Glutamatergic neuron (in vitro differentiated cells): Measurements from ENCODE around the gene TMEM266. TPM values are rescaled to one million over a fixed set of nuclear protein-coding genes. Genes with fewer than 3 reads are reported as not detected.

Experiments used
- DNase-seq: peaks from one replicate; pipeline ENCODE4 v3.0.0; 2022
- H3K27ac Mint-ChIP-seq: one replicate; pipeline ENCODE4 v1.8.0; 2020; ENCODE audit warnings: mild to moderate bottlenecking, mixed read lengths, inconsistent platforms; ENCODE audit not compliant: unreplicated experiment
- H3K27me3 Mint-ChIP-seq: one replicate; pipeline ENCODE4 v1.8.0; 2020; ENCODE audit warnings: mild to moderate bottlenecking, moderate library complexity, mixed read lengths, inconsistent platforms; ENCODE audit not compliant: unreplicated experiment
- H3K36me3 Mint-ChIP-seq: one replicate; pipeline ENCODE4 v1.8.0; 2020; ENCODE audit warnings: mild to moderate bottlenecking, mixed read lengths, inconsistent platforms; ENCODE audit not compliant: unreplicated experiment
- H3K4me1 Mint-ChIP-seq: one replicate; pipeline ENCODE4 v1.8.0; 2020; ENCODE audit warnings: mild to moderate bottlenecking, low read depth, mixed read lengths, inconsistent platforms; ENCODE audit not compliant: unreplicated experiment
- H3K4me3 Mint-ChIP-seq: one replicate; pipeline ENCODE4 v1.8.0; 2020; ENCODE audit warnings: mild to moderate bottlenecking, mixed read lengths, inconsistent platforms; ENCODE audit not compliant: unreplicated experiment
- H3K9me3 Mint-ChIP-seq: one replicate; pipeline ENCODE4 v1.8.0; 2020; ENCODE audit warnings: mild to moderate bottlenecking, moderate library complexity, mixed read lengths, inconsistent platforms; ENCODE audit not compliant: unreplicated experiment
- total RNA-seq: library from RNA; stranded (reverse); fragmentation: NEBNext Ultra II Directional; extraction: Animal tissue kit (Norgen Biotek cat#: 25700); gene quantifications from one replicate; pipeline ENCODE4 v1.2.1, GENCODE V29; 2021; ENCODE audit not compliant: unreplicated experiment
- TF ChIP-seq, protein P1 (sequence below): fragments of 200-600 bp; sonication (generic); IDR thresholded peaks from one replicate; pipeline ENCODE4 v1.5.0; 2021; ENCODE audit not compliant: partially characterized antibody, unreplicated experiment

The TMEM266 gene
- total RNA-seq, 1 donor from 2014 or later, result 1.3 TPM

DNA sequence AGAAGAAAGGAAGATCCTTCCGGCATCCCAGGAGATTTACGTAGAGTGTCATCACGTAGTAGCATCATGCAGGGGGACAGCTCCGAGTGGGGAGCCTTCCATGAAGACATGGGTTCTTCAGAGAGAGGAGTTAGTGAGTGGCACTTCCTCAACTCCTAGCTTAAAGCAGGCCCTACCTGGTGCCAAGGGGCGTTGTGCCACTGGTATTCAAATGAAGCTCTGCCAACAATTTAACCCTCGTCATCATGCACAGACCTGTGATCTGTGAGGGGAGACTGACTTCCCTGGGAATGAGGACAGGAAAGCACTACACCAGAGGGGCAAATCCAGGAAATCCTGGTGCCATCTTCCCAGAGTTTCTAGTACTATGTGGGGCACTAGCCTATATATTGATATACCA lies 59.0 kb downstream of the TMEM266 start:
- H3K27me3 Mint-ChIP-seq, result no peaks in the 10 kb centered on the region
- no peak overlapping the region for H3K27ac Mint-ChIP-seq
- peaks cover 2% of the 10 kb centered on the region for H3K4me1 Mint-ChIP-seq
- H3K9me3 Mint-ChIP-seq, result no peaks in the 10 kb centered on the region
- DNase-seq, result no peak
- TF ChIP-seq, protein P1, sequence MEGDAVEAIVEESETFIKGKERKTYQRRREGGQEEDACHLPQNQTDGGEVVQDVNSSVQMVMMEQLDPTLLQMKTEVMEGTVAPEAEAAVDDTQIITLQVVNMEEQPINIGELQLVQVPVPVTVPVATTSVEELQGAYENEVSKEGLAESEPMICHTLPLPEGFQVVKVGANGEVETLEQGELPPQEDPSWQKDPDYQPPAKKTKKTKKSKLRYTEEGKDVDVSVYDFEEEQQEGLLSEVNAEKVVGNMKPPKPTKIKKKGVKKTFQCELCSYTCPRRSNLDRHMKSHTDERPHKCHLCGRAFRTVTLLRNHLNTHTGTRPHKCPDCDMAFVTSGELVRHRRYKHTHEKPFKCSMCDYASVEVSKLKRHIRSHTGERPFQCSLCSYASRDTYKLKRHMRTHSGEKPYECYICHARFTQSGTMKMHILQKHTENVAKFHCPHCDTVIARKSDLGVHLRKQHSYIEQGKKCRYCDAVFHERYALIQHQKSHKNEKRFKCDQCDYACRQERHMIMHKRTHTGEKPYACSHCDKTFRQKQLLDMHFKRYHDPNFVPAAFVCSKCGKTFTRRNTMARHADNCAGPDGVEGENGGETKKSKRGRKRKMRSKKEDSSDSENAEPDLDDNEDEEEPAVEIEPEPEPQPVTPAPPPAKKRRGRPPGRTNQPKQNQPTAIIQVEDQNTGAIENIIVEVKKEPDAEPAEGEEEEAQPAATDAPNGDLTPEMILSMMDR, result no peak
- no peak overlapping the region for H3K4me3 Mint-ChIP-seq
- no peaks in the 10 kb centered on the region for H3K36me3 Mint-ChIP-seq

DNA sequence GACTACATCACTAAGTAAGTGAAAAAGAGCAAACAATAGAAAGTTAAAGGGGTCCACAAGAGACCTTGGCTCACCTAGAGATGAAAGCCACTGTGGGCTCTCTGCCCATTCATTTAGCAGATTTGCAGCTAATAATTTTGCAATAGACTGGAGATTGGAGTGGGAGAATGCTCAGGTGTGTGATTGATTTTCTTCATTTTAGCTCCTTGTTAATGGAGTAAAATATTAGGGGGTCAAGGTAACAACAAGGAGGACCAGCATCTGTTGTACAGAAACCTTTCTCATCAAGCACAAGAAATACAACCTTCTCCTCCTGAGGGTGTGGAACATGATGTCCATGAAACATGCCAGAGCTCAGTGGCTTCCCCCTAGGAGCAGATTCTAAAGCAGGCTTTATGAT lies 63.2 kb downstream of the TMEM266 start:
- no peaks in the 10 kb centered on the region for H3K36me3 Mint-ChIP-seq
- TF ChIP-seq, protein P1, result no peak
- H3K9me3 Mint-ChIP-seq, result no peaks in the 10 kb centered on the region
- H3K4me3 Mint-ChIP-seq, result no peak overlapping the region
- no peak for DNase-seq
- no peak overlapping the region for H3K27ac Mint-ChIP-seq
- no peaks in the 10 kb centered on the region for H3K27me3 Mint-ChIP-seq
- no peaks in the 10 kb centered on the region for H3K4me1 Mint-ChIP-seq

DNA sequence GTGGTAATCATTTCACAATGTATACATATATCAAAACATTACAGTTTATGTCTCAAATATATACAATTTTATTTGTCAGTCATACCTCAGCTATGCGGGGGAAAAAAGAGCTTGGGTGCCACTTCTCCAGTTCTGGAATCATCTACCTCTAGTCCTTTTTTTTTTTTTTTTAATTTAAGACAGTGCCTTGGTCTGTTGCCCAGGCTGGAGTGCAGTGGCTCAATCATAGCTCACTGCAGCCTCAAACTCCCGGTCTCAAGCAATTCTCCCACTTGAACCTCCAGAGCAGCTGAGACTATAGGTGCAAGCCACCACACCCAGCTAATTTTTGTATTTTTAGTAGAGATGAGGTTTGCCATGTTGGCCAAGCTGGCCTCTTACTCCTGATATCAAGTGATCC lies 67.4 kb downstream of the TMEM266 start:
- Mint-ChIP-seq H3K4me3 (no peak overlapping the region), H3K36me3 (no peaks in the 10 kb centered on the region), H3K27me3 (peaks cover 1% of the 10 kb centered on the region), H3K4me1 (no peaks in the 10 kb centered on the region), H3K9me3 (no peaks in the 10 kb centered on the region), H3K27ac (no peak overlapping the region)
- no peak for DNase-seq
- TF ChIP-seq, protein P1, result no peak

DNA sequence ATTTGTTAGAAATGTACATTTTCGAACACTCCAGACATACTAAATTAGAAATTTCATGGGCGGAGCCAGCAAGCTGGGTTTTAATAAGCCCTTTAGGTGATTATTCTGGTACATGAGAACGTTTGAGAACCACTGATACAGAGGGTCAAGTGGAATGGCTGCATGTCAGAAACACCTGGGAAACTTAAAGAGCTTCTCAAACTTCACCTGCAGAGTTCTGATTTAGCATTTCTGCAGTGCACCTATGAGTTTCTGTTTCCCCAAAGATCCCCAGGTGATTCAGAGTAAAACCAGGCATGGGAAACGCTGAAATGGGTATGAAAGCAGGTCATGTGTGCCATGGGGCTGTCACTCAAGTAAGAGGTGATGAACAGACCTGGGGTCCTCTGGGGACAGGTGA lies 68.1 kb downstream of the TMEM266 start:
- no peaks in the 10 kb centered on the region for H3K36me3 Mint-ChIP-seq
- H3K27ac Mint-ChIP-seq, result no peak overlapping the region
- H3K9me3 Mint-ChIP-seq, result no peaks in the 10 kb centered on the region
- DNase-seq, result no peak
- H3K4me3 Mint-ChIP-seq, result no peak overlapping the region
- TF ChIP-seq, protein P1, result no peak
- H3K4me1 Mint-ChIP-seq, result no peaks in the 10 kb centered on the region
- peaks cover 1% of the 10 kb centered on the region for H3K27me3 Mint-ChIP-seq

DNA sequence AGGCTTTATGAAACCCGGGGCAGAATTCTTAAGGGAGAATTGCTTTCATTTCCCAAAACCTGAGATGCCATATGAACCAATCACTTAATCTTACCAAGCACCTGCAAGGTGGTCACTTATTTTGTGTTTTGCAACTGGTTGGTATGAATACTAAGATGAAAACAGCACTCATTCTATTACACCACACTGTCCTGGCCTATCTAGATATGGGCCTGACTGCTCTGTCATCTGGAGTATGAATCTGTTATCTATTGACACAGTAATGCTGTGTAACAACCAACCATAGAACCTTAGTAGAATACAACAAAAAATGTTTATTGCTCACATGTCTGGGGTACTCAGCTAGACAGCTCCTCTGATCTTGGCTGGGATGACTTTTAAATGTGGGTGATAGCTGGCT lies 74.8 kb downstream of the TMEM266 start:
- DNase-seq, result no peak
- Mint-ChIP-seq H3K9me3 (no peaks in the 10 kb centered on the region), H3K27ac (no peak overlapping the region), H3K27me3 (peaks cover 1% of the 10 kb centered on the region), H3K36me3 (no peaks in the 10 kb centered on the region), H3K4me1 (no peaks in the 10 kb centered on the region), H3K4me3 (no peak overlapping the region)
- TF ChIP-seq, protein P1, result no peak
